DMS 273 (cell line): ENCODE measurements around the gene SKIC2.
"Not testable (repeated sequence)": the region's sequence is repeated elsewhere in the genome, so short reads cannot be mapped to it uniquely, and the experiment has no call there.

Experiments
- DNase-seq: peaks from one replicate; lab custom pipeline; 2025; ENCODE audit not compliant: unreplicated experiment; lab: John Stamatoyannopoulos, UW

Gene SKIC2

DNA sequence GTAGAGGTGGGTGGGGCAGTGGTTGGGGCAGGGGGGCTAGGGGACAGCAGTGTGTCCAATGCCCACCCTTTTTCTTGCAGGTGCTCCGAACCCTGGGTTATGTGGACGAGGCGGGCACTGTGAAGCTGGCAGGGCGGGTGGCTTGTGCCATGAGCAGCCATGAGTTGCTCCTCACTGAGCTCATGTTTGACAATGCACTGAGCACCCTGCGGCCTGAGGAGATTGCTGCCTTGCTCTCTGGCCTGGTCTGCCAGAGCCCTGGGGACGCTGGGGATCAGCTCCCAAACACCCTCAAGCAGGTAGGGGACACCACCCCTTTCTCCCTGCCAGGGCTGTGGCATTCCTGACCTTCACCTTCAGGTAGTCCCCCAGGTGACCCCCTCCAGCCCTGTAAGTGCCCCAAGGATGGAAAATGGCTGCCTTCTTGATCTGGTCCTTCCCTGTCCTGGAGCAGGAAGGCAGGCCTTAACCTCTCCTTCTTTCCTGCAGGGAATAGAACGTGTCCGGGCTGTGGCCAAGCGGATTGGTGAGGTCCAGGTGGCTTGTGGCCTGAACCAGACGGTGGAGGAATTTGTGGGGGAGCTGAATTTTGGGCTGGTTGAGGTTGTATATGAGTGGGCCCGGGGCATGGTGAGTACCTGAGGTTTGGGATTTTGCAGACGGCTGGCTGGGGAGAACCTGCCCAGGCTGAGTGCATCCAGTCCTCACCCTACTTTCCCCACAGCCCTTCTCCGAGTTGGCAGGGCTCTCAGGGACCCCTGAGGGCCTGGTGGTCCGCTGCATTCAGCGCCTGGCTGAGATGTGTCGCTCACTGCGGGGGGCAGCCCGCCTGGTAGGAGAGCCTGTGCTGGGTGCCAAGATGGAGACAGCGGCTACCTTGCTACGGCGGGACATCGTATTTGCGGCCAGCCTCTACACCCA lies 10.1 kb downstream of the SKIC2 start:
- DNase-seq = no peak

GRCh38 chr6:31969712-31970603 lies 11.0 kb downstream of the SKIC2 start:
- DNase-seq = no peak

DNA sequence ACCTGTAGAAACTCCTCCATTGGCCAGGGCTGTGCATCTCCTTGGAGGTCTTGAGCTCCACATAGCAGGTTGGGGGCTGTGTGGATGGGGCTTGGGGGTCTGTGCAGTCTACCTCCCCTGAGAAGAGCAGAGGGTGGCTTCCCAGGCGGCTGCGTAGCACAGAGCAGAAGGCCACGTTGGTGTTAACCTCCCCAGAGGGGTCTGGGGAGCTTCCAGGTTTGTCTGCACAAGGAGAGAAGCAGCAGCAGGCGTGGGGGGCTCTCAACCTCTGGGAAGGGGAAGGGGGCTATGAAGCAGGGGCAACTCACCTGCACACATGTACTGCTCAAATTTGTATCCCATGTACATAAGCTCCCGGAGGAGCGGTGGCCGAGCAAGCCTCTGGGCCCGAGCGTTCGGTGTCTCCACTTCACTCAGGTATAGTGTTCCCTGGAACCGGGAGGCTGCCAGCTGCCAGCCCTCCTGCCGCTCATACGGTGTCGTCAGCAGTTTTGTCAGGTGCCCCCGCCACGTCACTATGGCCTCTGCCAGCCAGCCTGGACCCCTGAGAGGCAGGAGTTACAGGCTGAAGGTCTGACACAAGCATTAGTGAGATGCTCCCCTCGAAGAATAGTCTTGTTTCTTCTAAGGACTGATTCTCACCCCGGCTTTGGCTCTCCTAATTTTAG lies 11.8 kb downstream of the SKIC2 start:
- peak; percentile 75 for DNase-seq

DNA sequence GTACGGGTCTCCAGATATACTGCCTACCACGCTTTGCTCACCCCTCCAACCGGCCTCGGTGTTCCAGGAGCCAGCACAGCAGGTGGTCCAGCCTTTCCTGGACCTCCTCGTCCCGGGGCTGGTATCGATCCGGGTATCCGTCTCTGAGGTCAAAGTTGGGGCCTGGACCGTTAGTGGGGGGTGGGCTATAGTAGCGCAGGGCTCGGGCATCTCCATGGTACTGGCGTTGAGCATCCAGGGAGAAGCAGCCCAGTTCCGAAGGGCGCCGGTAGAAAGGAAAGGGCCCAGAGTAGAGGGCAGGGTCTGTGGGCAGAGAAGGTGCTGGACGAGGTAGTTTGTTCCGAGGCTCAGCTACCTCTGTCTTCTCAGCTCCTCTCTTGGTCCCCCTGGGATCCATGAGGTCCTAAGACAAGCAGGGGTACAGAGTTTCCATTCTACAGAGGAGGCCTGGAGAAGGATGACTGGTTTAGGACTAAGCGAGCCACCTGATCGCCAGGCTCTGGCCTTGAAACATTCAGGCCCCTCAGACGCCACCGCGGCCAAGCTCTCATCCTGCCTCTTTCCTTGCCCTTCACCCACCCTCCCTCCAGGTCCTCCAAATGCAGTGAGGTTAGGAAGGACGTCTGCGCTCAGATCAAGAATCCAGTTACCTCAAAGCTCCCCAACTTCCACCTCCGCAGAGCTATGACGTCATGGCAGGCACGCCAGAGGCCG lies 12.5 kb downstream of the SKIC2 start:
- DNase-seq = no peak

DNA sequence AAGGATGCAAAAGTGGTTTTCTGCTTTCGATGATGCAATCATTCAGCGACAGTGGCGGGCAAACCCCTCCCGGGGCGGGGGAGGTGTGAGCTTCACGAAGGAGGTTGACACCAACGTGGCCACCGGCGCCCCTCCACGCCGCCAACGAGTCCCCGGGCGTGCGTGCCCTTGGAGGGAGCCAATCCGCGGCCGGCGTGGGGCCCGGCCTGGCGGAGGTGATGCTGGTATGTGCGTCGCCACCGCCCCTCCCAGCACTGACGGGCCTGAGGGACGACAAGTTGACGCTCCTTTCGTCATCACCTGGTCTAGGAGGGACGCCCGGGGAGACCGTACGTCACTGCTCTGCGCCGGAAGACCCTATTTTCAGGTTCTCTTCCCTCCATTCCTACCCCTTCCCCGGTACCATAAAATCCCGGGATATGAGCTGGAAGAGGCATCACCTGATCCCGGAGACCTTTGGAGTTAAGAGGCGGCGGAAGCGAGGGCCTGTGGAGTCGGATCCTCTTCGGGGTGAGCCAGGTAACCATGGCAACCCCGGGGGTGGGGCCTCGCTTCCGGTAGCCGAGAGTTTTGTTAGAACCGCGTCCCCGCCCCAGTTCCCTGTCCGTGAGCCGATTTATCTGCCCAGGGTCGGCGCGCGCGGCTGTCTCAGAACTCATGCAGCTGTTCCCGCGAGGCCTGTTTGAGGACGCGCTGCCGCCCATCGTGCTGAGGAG lies 13.2 kb downstream of the SKIC2 start, which contains the start of gene DXO:
TSS of gene DXO (minus strand) at position 146 of the 716 bp plus-strand sequence. CDS start 463 bp downstream, outside the sequence.
- peak; percentile 99 for DNase-seq

DNA sequence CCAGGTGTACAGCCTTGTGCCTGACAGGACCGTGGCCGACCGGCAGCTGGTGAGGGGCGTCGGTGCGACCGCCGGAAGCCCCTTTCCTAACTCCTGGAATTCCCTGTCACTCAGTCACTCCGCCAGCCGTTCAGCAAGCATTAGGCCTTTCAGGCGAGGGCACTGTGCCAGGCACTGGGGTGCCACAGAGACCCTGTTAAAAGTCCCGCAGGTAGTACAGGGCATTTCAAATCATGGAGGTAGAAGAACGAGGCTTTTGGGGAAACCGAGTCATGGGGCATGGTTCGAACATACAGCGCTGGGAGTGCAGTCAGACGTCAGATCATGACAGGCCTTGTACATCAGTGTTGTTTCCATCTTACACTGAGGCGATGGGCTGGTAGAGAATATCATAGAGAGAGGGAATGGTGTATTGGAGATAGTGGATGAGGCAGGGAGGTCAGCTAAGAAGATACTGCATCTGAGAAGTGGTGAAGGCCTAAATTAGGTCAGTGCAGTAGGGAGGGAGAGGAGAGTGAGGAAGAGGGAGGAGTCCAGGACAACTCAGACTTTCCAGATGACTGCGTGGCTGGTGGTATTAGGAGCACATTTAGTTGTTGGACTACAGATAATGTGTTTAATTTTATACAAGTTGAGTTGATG lies 13.9 kb downstream of the SKIC2 start:
- no peak for DNase-seq

GRCh38 chr6:31976065-31976464 lies 17.1 kb downstream of the SKIC2 start:
- DNase-seq = not testable (repeated sequence)

DNA sequence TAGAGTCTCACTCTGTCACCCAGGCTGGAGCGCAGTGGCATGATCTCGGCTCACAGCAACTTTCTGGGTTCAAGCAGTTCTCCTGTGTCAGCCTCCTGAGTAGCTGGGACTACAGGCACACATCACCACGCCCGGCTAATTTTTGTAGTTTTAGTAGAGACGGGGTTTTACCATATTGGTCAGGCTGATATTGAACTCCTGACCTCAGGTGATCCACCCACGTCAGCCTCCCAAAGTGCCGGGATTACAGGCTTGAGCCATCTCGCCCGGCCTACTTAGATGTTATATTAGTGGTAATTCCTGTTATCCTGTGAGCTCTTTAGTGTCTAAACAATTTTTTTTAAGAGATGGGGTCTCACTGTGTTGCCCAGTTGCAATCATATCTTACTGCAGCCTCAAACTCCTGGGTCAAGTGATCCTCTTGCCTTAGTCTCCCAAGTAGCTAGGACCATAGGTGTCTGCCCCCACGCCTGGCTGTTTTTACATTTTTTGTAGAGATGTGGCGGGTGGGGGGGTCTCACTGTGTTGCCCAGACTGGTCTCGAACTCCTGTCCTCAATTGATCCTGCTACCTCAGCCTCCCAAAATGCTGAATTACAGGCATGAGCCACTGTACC lies 18.9 kb downstream of the SKIC2 start:
- no peak for DNase-seq

DNA sequence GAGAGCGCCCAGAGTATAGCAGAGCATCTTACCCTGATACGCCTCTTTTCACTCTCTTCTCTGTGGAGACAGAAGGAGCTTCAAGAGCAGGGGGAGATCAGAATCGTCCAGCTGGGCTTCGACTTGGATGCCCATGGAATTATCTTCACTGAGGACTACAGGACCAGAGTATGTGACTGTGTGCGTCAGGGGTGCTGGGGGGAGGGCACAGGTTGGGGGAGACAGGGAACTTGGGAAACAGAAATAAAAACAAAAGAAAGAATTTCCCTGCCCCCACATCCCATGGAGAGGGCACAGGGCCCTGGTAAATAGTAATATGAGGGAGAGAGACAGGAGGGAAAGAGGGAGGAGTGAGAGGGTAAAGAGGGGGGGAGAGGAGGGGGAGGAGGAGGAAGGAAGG lies 19.9 kb downstream of the SKIC2 start:
- no peak for DNase-seq

DNA sequence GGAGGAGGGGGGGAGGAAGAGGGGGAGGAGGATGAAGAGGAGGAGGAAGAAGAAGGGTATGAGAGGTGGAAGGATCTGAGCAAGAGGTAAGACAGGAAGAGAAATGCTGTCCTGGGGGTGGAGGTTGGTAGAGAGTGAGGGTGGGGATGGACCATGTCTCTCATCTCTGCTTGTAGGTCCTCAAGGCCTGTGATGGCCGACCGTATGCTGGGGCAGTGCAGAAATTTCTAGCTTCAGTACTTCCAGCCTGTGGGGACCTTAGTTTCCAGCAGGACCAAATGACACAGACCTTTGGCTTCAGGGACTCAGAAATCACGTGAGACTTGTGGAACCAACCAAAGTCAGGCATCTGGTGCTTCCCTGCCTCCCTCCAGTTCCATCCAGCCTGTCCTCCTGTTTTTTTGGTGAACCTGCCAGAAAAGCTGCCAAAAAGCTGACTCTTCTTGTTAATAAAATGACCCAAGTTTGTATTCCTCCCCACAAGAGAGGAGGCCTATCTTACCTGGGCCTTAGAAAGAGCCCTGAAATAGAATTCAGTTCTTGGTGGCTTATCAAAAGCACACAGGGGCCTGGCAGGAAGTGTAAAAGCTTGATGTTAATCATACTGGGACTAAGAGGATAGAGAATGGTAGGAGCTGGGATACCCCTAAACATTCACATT lies 20.4 kb downstream of the SKIC2 start:
- no peak for DNase-seq

GRCh38 chr6:31980195-31980876 lies 21.4 kb downstream of the SKIC2 start:
- DNase-seq = not testable (repeated sequence)

- DNase-seq = not testable (repeated sequence)
These were observed 22.0 kb downstream of the SKIC2 start for GRCh38 chr6:31980998-31981397.

- DNase-seq = not testable (repeated sequence)
These were observed 22.8 kb downstream of the SKIC2 start, which contains the start of gene C4A for GRCh38 chr6:31981744-31982143. Gene C4A, plus strand, starts transcription at chr6:31982057. Its CDS starts 51 bp downstream, at chr6:31982108.

GRCh38 chr6:31989363-31989762 lies 30.4 kb downstream of the SKIC2 start:
- DNase-seq = not testable (repeated sequence)

DNA sequence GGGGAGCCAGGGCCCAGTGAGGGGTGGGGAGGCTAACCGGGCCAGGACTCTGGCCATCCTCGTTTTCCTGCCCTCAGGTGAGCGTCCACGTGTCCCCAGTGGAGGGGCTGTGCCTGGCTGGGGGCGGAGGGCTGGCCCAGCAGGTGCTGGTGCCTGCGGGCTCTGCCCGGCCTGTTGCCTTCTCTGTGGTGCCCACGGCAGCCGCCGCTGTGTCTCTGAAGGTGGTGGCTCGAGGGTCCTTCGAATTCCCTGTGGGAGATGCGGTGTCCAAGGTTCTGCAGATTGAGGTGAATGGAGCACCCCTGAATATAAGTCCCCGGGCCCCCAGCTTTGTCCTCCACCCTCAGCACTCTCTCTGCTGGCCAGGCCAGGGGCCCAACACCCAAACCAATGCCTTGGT lies 35.4 kb downstream of the SKIC2 start:
- not testable (repeated sequence) for DNase-seq

- DNase-seq = not testable (repeated sequence)
These were observed 37.4 kb downstream of the SKIC2 start for GRCh38 chr6:31996385-31996784.

DNA sequence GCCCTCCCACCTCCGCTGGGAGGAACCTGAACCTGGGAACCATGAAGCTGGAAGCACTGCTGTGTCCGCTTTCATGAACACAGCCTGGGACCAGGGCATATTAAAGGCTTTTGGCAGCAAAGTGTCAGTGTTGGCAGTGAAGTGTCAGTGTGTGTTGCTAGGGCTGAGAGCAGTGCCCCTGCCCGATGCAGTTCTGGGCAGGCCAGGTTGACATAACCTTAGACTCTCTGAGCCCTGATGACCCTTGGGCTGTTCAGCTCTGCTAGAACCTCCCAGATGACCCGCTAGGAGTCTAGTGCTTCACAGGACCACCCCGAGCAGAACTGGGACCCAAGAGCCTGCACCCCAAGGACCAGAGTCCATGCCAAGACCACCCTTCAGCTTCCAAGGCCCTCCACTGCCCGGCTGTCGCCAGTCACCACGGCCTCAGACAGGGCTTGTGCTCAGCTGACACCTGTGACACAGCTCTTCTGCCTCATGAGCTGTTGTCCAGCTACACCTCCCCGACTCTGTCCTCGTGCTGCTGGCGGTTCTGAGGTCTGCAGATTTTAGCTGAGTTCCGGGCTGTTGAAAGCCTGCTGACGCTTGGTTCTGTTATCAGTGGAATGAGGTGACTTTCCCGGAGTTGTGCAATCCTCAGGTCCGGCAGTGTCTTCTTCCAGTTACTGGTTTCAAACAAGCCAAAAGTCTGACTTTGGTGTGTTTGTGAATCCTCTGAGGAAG lies 43.7 kb downstream of the SKIC2 start:
- DNase-seq = not testable (repeated sequence)
